ENCODE data around the gene ATG9A.
"Not testable (repeated sequence)": the region's sequence is repeated elsewhere in the genome, so short reads cannot be mapped to it uniquely, and the experiment has no call there.

Gene ATG9A

GRCh38 chr2:219205981-219206327 is 23.5 kb downstream of the ATG9A start:
- no peak for DNase-seq

GRCh38 chr2:219205165-219205538 is 24.3 kb downstream of the ATG9A start:
- DNase-seq: no peak

- DNase-seq: no peak
Observed at GRCh38 chr2:219204425-219205164, 24.8 kb downstream of the ATG9A start.

- not testable (repeated sequence) for DNase-seq
Observed at GRCh38 chr2:219201331-219201730, 28.1 kb downstream of the ATG9A start.

GRCh38 chr2:219200502-219201326 is 28.7 kb downstream of the ATG9A start:
- DNase-seq: not testable (repeated sequence)

GRCh38 chr2:219199470-219200211 is 29.8 kb downstream of the ATG9A start:
- no peak for DNase-seq

- DNase-seq: no peak
Observed at GRCh38 chr2:219198974-219199373, 30.5 kb downstream of the ATG9A start.

GRCh38 chr2:219197388-219197787 is 32.0 kb downstream of the ATG9A start:
- DNase-seq: no peak

GRCh38 chr2:219186754-219187456 is 42.5 kb downstream of the ATG9A start:
- DNase-seq: no peak

GRCh38 chr2:219184121-219184520 is 45.3 kb downstream of the ATG9A start:
- no peak for DNase-seq

- no peak for DNase-seq
Observed at GRCh38 chr2:219183151-219183772, 46.2 kb downstream of the ATG9A start.

GRCh38 chr2:219182331-219183150 is 46.9 kb downstream of the ATG9A start:
- DNase-seq: no peak

- no peak for DNase-seq
Observed at GRCh38 chr2:219181531-219181930, 47.9 kb downstream of the ATG9A start.

- DNase-seq: no peak
Observed at GRCh38 chr2:219180961-219181360, 48.5 kb downstream of the ATG9A start.

GRCh38 chr2:219179601-219180465 is 49.6 kb downstream of the ATG9A start:
- DNase-seq: no peak

- DNase-seq: no peak
Observed at GRCh38 chr2:219178377-219179175, 50.9 kb downstream of the ATG9A start.

- DNase-seq: peak; percentile 80
Observed at GRCh38 chr2:219177552-219178376, 51.7 kb downstream of the ATG9A start, which contains the start of gene RETREG2. Gene RETREG2, plus strand, starts transcription at chr2:219178275. Its CDS starts 78 bp downstream, at chr2:219178353.

- peak; percentile 26 for DNase-seq
Observed at GRCh38 chr2:219176818-219177551, 52.5 kb downstream of the ATG9A start, which contains the start of gene CNPPD1. Gene CNPPD1, minus strand, starts transcription at chr2:219176925. Its CDS starts 97 bp downstream, at chr2:219176828.
